ENCODE results near the gene ABCC6.
"Not testable (repeated sequence)": the region's sequence is repeated elsewhere in the genome, so short reads cannot be mapped to it uniquely, and the experiment has no call there.

Gene ABCC6

DNA sequence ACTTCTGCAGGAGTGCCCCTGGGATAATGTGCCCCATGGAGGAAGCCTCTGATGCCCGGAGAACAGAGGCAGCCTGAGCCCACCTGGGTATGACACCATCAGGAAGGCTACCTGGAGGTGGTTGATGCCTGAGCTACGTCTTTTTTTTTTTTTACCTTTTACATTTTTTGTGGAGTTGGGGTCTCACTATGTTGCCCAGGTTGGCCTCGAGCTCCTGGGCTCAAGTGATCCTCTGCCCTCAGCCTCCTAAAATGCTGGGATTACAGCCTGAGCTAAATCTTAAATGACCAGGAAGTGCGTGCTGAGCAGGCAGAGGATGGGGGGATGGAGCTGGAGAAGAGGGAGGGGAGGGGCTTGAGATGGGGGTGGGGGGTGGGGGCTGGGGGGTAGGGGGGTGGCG, 32.7 kb downstream of the ABCC6 start:
- no peak for DNase-seq (ENCODE audit: low read depth)

DNA sequence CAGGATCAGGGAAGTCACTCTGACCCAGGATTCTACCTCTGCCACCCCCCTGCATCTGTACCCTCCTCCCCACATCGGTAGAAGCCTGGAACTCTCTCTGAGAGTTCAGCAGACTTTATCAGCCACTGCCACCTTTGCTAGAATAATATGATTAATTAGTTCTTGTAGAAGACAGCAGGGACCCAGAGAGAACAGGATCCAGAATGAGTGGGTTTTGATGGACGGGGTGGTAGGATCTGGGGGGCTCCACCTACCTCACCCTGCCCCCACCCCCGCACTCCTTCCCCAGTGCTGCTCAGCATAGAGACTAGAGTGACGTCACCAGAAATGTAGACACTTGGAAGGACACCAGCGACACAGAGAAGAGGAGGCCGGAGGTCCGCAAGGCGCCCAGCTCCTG, 33.5 kb downstream of the ABCC6 start:
- no peak for DNase-seq (ENCODE audit: low read depth)

GRCh38 chr16:16188827-16189226, 34.5 kb downstream of the ABCC6 start:
- DNase-seq (ENCODE audit: low read depth) = no peak

- no peak for DNase-seq (ENCODE audit: low read depth)
Observed at GRCh38 chr16:16186820-16187219, 36.5 kb downstream of the ABCC6 start.

- DNase-seq (ENCODE audit: low read depth) = no peak
Observed at GRCh38 chr16:16185095-16185494, 38.2 kb downstream of the ABCC6 start.

DNA sequence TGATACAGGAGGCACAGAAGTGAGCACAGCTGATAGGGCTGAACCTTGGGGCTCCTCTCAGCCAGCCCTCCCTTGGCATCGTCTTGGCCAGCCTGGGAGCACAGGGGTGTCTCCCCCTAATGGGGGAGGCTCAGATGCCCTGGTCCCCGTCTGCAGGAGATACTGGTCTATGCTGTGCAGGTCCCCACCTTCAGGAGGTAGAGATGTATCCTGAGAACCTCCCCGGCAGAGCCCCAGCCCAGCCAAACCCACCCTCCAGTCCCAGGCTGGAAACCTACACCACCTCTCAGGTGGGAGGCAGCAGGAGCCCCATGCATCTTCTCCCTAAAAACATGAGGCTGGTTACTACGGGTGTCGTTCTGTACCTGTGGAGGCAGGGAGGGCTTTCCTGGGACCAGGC, 38.7 kb downstream of the ABCC6 start:
- DNase-seq (ENCODE audit: low read depth) = no peak

DNA sequence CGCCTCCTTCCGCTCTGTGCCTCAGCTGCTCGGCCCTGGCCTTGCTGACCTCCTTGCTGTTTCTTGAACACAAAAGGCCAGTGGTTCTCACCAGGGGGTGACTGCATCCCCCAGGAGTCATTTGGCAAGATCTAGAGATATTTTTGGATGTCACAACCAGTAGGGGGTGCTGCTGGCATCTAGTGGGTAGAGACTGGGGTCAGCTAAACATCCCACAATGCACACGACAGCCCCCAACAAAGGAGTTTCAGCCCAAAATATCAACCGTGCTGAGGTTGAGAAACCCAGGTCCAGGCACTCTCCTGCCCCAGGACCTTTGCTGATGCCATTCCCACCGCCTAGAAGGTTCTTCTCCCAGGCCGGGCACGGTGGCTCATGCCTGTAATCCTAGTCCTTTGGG, 39.7 kb downstream of the ABCC6 start:
- DNase-seq (ENCODE audit: low read depth) = no peak

DNA sequence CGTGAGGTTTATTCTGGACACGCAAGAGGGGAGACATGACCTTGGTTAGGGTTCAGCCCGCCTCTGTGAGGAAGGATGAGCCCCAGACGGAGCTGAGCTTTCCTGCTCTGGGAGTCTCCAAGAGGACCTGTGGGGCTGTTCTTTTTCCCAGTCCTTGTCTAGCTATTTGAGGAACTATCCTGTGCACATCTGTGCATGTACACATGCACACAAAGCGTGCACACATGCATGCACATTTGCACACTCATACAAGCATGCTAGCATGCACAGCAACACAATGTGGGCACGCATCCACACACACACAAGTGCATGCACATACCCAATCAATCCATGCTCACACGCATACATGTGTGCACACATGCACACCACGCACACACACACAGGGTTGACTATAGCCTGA, 40.4 kb downstream of the ABCC6 start:
- no peak for DNase-seq (ENCODE audit: low read depth)

- DNase-seq (ENCODE audit: low read depth) = not testable (repeated sequence)
Observed at GRCh38 chr16:16181748-16182147, 41.5 kb downstream of the ABCC6 start.

DNA sequence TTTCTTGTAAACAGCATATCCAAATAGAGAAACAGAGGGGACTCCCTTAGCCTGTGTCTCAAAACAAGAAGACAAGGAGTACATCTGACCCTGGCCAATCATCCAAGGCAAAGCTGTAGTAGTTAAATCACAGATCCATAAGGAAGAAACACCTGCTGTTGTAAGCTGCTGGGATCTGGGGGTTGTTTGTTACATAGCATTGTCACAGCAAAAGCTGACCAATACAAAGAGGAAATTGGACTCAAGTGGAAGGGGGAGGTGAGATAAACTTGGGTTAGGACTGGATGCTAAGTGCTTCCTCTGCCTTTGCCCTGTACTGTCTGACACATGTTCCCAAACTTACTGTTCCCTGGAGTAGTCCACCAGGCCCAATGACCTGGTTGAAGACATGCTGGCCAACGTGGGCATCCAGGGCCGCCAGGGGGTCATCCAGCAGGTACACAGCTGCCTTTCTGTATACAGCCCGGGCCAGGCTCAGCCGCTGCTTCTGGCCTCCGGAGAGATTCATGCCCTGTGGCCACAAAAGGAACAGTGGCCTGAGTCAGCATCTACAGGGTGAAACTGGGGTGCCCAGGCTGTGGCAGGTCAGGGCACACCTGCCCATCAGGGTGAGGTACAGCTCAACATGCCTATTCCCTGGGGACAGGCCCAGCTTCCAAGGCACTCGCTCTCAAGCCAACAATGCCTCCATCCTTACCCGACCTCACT, 44.7 kb downstream of the ABCC6 start:
- DNase-seq (ENCODE audit: low read depth) = no peak

DNA sequence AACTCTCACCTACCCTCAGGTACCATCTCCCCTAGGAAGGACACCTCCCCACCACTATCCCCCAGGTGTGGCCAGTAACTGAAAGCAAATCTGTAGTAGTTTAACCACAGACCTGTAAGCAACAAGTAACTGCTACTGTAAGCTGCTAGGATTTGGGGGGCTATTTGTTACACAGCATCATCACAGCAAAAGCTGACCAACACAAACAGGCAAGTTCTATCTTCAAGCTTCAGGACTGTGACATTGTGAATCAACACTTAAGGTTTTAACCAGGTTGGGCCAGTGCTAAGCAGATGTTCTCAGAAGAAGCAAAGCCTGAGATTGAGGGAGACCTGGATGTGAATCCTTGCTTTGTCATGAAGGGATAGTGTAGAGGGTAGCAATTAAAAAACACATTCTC, 47.0 kb downstream of the ABCC6 start:
- DNase-seq (ENCODE audit: low read depth) = no peak

DNA sequence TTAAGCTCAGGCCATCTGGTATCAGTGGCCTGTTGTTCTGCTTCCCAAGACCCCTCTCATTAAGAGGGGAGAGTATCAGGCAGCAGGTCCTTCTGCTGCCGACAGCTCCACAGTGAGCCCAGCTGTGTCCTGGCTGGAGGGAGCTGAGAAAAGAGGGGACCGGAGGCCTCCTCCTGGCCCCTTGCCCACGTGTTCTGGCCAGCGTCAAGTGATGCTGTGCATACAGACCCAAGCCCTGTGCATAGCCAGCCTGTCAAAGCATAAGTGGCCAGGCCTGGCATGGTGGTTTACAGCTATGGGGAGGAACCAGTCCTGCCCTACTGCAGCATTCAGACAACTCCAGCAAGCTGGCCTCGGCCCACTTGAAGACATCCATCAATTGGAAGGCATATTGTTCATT, 48.0 kb downstream of the ABCC6 start:
- DNase-seq (ENCODE audit: low read depth) = no peak

DNA sequence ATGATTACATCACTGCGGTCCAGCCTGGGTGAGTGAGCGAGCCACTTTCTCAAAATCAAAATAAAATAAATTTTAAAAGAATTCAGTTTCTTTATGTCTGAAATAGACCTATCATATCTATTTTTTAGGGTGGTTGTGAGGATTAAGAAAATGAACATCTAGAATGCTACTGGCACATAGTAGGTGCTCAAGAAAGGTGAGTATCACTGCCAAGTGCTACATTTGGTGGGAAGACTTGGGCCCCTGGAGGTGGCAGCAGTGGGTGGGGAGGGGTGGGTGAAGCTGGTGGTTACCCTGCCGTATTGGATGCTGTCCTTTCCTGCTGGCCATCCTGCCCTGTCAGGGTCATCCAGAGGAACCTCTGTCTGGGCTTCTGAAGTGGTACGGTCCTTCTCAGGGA, 50.3 kb downstream of the ABCC6 start:
- DNase-seq (ENCODE audit: low read depth) = no peak

GRCh38 chr16:16171332-16171919, 51.9 kb downstream of the ABCC6 start:
- no peak for DNase-seq (ENCODE audit: low read depth)

GRCh38 chr16:16169615-16170014, 53.7 kb downstream of the ABCC6 start:
- DNase-seq (ENCODE audit: low read depth) = no peak

- DNase-seq (ENCODE audit: low read depth) = no peak
Observed at GRCh38 chr16:16168431-16168830, 54.9 kb downstream of the ABCC6 start.

DNA sequence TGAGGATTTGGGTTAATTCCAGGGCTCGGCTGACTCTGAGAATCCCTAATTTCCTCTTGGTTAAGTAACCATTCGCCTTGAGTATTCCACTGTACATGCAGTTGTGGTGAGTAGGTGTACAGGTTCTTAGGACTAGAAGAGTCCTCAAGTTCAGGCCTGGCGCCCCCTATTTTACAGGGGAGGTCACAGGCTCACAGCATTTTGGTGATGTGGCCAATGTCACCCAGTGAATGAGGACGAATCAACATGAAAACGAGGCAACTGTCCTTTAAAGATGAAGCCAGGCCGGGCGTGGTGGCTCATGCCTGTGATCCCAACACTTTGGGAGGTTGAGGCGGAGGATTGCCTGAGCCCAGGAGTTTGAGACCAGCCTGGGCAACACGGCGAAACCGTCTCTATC, 55.4 kb downstream of the ABCC6 start:
- DNase-seq (ENCODE audit: low read depth) = no peak

DNA sequence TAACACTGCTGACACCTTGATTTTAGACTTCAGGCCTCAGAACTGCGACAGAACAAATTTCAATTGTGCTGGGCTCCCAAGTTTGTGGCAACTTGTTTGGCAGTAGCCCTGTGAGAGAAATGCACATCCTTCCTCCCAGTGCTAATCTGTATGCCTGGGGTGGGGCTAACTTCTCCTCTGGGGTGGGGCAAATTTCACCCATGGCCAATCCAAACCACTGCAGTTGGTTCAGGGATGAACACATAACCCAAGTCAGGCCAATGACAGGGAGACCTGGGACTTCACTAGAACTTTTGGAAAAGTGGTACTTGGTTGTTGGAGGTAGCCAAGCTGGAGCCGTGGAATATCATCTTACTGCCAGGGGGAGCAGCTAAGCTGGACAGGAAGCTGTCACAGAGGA, 56.3 kb downstream of the ABCC6 start:
- DNase-seq (ENCODE audit: low read depth) = no peak

DNA sequence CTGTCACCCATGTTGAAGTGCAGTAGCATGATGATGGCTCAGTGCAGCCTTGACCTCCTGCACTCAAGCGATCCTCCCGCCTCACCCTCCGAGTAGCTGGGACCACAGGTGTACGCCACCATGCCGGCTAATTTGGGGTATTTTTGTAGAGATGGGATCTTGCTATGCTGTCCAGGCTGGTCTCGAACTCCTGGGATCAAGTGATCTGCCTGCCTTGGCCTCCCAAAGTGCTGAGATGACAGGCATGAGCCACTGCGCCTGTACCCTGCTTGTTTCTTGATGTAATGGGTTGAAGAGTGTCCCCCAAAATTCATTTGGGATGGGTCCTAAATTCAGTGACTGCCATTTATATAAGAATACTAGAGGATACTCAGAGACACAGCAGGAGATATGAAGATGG, 57.2 kb downstream of the ABCC6 start:
- no peak for DNase-seq (ENCODE audit: low read depth)

GRCh38 chr16:16164243-16164642, 59.1 kb downstream of the ABCC6 start:
- DNase-seq (ENCODE audit: low read depth) = no peak

DNA sequence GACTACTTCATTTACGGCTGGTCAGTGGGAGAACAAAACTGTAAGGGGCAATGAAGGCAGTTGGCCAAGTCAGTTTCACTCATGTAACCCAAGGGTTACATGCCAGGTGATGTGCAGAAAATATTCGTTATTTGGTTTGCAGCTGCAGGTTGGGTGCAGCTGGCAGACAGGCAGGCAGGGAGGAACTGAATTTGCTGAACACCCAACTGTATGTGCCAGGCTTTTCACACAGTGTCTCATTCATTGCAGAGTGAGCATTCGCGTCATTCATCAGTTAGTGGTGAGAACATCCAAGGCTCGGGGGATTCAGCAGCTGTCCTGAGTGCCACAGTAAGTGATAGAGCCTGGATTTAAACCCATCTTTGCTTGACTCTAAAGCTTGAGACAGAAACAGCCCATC, 59.7 kb downstream of the ABCC6 start:
- no peak for DNase-seq (ENCODE audit: low read depth)

DNA sequence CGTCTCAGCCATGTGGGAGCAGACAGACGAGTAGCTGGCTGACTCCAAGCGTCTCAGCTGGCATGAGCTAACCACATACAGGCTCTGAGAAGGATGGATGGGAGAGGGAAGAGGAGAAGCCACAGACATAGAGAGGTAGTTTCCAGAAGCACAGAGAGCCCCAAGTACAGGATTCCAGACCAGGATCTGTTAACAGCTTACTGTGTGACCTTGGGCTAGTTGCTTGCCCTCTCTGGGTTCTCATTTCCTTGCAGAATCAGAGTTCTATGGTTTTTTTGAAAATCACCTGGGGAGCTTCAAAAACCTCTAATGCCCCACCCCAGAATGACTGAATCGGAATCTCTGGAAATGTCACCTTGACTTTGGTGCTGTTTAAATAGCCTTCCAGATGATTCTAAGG, 60.2 kb downstream of the ABCC6 start:
- no peak for DNase-seq (ENCODE audit: low read depth)

- DNase-seq (ENCODE audit: low read depth) = no peak
Observed at GRCh38 chr16:16162591-16162990, 60.7 kb downstream of the ABCC6 start.

- not testable (repeated sequence) for DNase-seq (ENCODE audit: low read depth)
Observed at GRCh38 chr16:16161840-16162239, 61.5 kb downstream of the ABCC6 start.
